T-helper 17 cell (primary cell): Measurements from ENCODE around the gene CRELD1. TPM values are rescaled to one million over a fixed set of nuclear protein-coding genes. Genes with fewer than 3 reads are reported as not detected.

Experiments used
- ATAC-seq: fragments of 150-1000 bp; cut with Tn5 transposase; 2 replicates; pipeline ENCODE4 v1.10.0; 2021; ENCODE audit warnings: mild to moderate bottlenecking, moderate library complexity
- DNase-seq, 3 donors: peaks; one replicate each; pipeline versions ENCODE4 v3.0.0 to v3.0.0-alpha.2; 2020 to 2021
- H3K9me3 ChIP-seq: one replicate; pipeline ENCODE4 v1.7.0; 2013; ENCODE audit warnings: low read length, mild to moderate bottlenecking; ENCODE audit not compliant: control insufficient read depth, poor library complexity, severe bottlenecking
- H3K27ac Mint-ChIP-seq: one replicate; pipeline ENCODE4 v1.8.0; 2022; ENCODE audit warnings: mild to moderate bottlenecking, moderate library complexity, mixed read lengths
- H3K27me3 Mint-ChIP-seq: one replicate; pipeline ENCODE4 v1.8.0; 2022; ENCODE audit warnings: mixed read lengths
- H3K36me3 Mint-ChIP-seq: one replicate; pipeline ENCODE4 v1.8.0; 2022; ENCODE audit warnings: low read depth, mixed read lengths
- H3K4me1 Mint-ChIP-seq: one replicate; pipeline ENCODE4 v1.8.0; 2022; ENCODE audit warnings: mild to moderate bottlenecking, mixed read lengths
- H3K4me3 Mint-ChIP-seq: one replicate; pipeline ENCODE4 v1.8.0; 2022; ENCODE audit warnings: mild to moderate bottlenecking, moderate library complexity, mixed read lengths
- total RNA-seq, 4 donors: library from RNA in 2 of 4; stranded (reverse) in 2 of 4; gene quantifications; one replicate each; pipeline ENCODE4 v1.2.3 and lab custom pipeline; 2022 to 2026

Gene CRELD1
- total RNA-seq, 2 donors from 2014 or later = 15.5 to 20.0 TPM

GRCh38 chr3:9965200-9965875, 31.7 kb downstream of the CRELD1 start:
- Mint-ChIP-seq H3K36me3 (peaks cover 3% of the 10 kb centered on the region), H3K27me3 (no peaks in the 10 kb centered on the region), H3K4me1 (peaks cover 2% of the 10 kb centered on the region), H3K27ac (no peak overlapping the region), H3K4me3 (no peak overlapping the region)
- ATAC-seq (no peak), DNase-seq (no peak)
- H3K9me3 ChIP-seq = no peaks in the 10 kb centered on the region

- H3K27ac Mint-ChIP-seq = peak overlapping the region; percentile 51
- ATAC-seq (no peak), DNase-seq (no peak)
- H3K36me3 Mint-ChIP-seq = peaks cover 5% of the 10 kb centered on the region
- peaks cover 2% of the 10 kb centered on the region for H3K4me1 Mint-ChIP-seq
- no peaks in the 10 kb centered on the region for H3K9me3 ChIP-seq
- H3K4me3 Mint-ChIP-seq = no peak overlapping the region
- no peaks in the 10 kb centered on the region for H3K27me3 Mint-ChIP-seq
Measured at GRCh38 chr3:9966841-9967240, 33.2 kb downstream of the CRELD1 start.

- DNase-seq (no peak), ATAC-seq (no peak)
- Mint-ChIP-seq H3K4me3 (no peak overlapping the region), H3K36me3 (peaks cover 5% of the 10 kb centered on the region), H3K4me1 (peaks cover 2% of the 10 kb centered on the region), H3K27ac (no peak overlapping the region), H3K27me3 (no peaks in the 10 kb centered on the region)
- H3K9me3 ChIP-seq = no peaks in the 10 kb centered on the region
Measured at GRCh38 chr3:9969632-9970019, 36.0 kb downstream of the CRELD1 start.

- no peaks in the 10 kb centered on the region for H3K9me3 ChIP-seq
- Mint-ChIP-seq H3K4me3 (no peak overlapping the region), H3K36me3 (peaks cover 5% of the 10 kb centered on the region), H3K27me3 (no peaks in the 10 kb centered on the region), H3K4me1 (peaks cover 2% of the 10 kb centered on the region), H3K27ac (no peak overlapping the region)
- DNase-seq (no peak), ATAC-seq (no peak)
Measured at GRCh38 chr3:9970020-9970652, 36.5 kb downstream of the CRELD1 start.

GRCh38 chr3:9976721-9977709, 43.4 kb downstream of the CRELD1 start:
- Mint-ChIP-seq H3K27ac (no peak overlapping the region), H3K36me3 (peaks cover 5% of the 10 kb centered on the region), H3K27me3 (no peaks in the 10 kb centered on the region), H3K4me1 (peaks cover 10% of the 10 kb centered on the region), H3K4me3 (no peak overlapping the region)
- no peaks in the 10 kb centered on the region for H3K9me3 ChIP-seq
- ATAC-seq = no peak
- DNase-seq = no peak

- H3K9me3 ChIP-seq = no peaks in the 10 kb centered on the region
- DNase-seq = no peak
- ATAC-seq = no peak
- H3K27me3 Mint-ChIP-seq = no peaks in the 10 kb centered on the region
- peaks cover 5% of the 10 kb centered on the region for H3K36me3 Mint-ChIP-seq
- H3K4me1 Mint-ChIP-seq = peaks cover 10% of the 10 kb centered on the region
- peak overlapping the region; percentile 51 for H3K27ac Mint-ChIP-seq
- no peak overlapping the region for H3K4me3 Mint-ChIP-seq
Measured at GRCh38 chr3:9978710-9979305, 45.2 kb downstream of the CRELD1 start.

GRCh38 chr3:9980251-9980650, 46.6 kb downstream of the CRELD1 start:
- Mint-ChIP-seq H3K27ac (no peak overlapping the region), H3K4me3 (no peak overlapping the region), H3K4me1 (peaks cover 10% of the 10 kb centered on the region), H3K36me3 (peaks cover 5% of the 10 kb centered on the region), H3K27me3 (no peaks in the 10 kb centered on the region)
- DNase-seq (no peak), ATAC-seq (no peak)
- H3K9me3 ChIP-seq = no peaks in the 10 kb centered on the region

GRCh38 chr3:9986230-9986725, 52.6 kb downstream of the CRELD1 start:
- H3K9me3 ChIP-seq = no peaks in the 10 kb centered on the region
- Mint-ChIP-seq H3K4me1 (peaks cover 12% of the 10 kb centered on the region), H3K36me3 (peaks cover 2% of the 10 kb centered on the region), H3K4me3 (peak overlapping the region; percentile 95), H3K27me3 (no peaks in the 10 kb centered on the region), H3K27ac (peak overlapping the region; percentile 99)
- no peak for DNase-seq
- peak; percentile 42 for ATAC-seq

- Mint-ChIP-seq H3K36me3 (no peaks in the 10 kb centered on the region), H3K27ac (no peak overlapping the region), H3K27me3 (no peaks in the 10 kb centered on the region)
Measured at GRCh38 chr3:9994086-9994844, 60.6 kb downstream of the CRELD1 start.

More at GRCh38 chr3:9994086-9994844, 60.6 kb downstream of the CRELD1 start:
- no peak overlapping the region for H3K4me3 Mint-ChIP-seq
- ATAC-seq (no peak), DNase-seq (no peak)
- H3K9me3 ChIP-seq = no peaks in the 10 kb centered on the region
- H3K4me1 Mint-ChIP-seq = no peaks in the 10 kb centered on the region

Other genes with a start within 250 kb of the CRELD1 start
- gene CPNE9, start 230.0 kb upstream of the CRELD1 start, total RNA-seq = not detected
- gene BRPF1, start 202.1 kb upstream of the CRELD1 start, total RNA-seq = 10 to 100 TPM; 31.8 to 41.0 TPM
- 10 to 100 TPM; 18.4 to 22.6 TPM for gene OGG1, start 183.9 kb upstream of the CRELD1 start, total RNA-seq
- 1 to 10 TPM; 1.9 to 2.2 TPM for gene CAMK1, start 163.9 kb upstream of the CRELD1 start, total RNA-seq
- gene TADA3, start 141.4 kb upstream of the CRELD1 start, total RNA-seq = 10 to 100 TPM; 32.2 to 35.2 TPM
- 100 to 1,000 TPM; 155 to 192 TPM for gene ARPC4, start 140.8 kb upstream of the CRELD1 start, total RNA-seq
- gene TTLL3, start 123.6 kb upstream of the CRELD1 start, total RNA-seq = 10 to 100 TPM; 87.2 to 88.7 TPM
- gene RPUSD3, start 89.8 kb upstream of the CRELD1 start, total RNA-seq = 10 to 100 TPM; 19.0 to 20.8 TPM
- not detected for gene CIDEC, start 53.6 kb upstream of the CRELD1 start, total RNA-seq
- 10 to 100 TPM; 15.4 to 17.8 TPM for gene JAGN1, start 43.2 kb upstream of the CRELD1 start, total RNA-seq
- 10 to 100 TPM; 10.1 to 12.4 TPM for gene IL17RE, start 31.0 kb upstream of the CRELD1 start, total RNA-seq
- under 1 TPM; 0.47 to 0.92 TPM for gene IL17RC, start 16.7 kb upstream of the CRELD1 start, total RNA-seq
- gene PRRT3, start 18.6 kb downstream of the CRELD1 start, total RNA-seq = 1 to 10 TPM; 5.8 to 5.9 TPM
- gene EMC3, start 53.0 kb downstream of the CRELD1 start, total RNA-seq = 10 to 100 TPM; 41.8 to 60.6 TPM
- 10 to 100 TPM; 16.6 to 20.0 TPM for gene FANCD2, start 92.6 kb downstream of the CRELD1 start, total RNA-seq
- not detected for gene FANCD2OS, start 174.4 kb downstream of the CRELD1 start, total RNA-seq
- gene BRK1, start 181.8 kb downstream of the CRELD1 start, total RNA-seq = 10 to 100 TPM; 52.4 to 53.8 TPM
- 10 to 100 TPM; 56.3 to 63.7 TPM for gene VHL, start 207.9 kb downstream of the CRELD1 start, total RNA-seq
- 1 to 10 TPM; 4.6 to 5.0 TPM for gene IRAK2, start 231.1 kb downstream of the CRELD1 start, total RNA-seq